GM18909 (cell line): ENCODE measurements around the gene HLA-A.

Experiments used
- ATAC-seq: cut with Tn5 transposase; IDR thresholded peaks from one replicate; pipeline ENCODE4 v1.9.1; 2021; ENCODE audit warnings: mild to moderate bottlenecking; ENCODE audit not compliant: unreplicated experiment, poor library complexity

HLA-A gene

GRCh38 chr6:29942275-29943052, at the start of gene HLA-A:
Gene HLA-A (plus strand): TSS chr6:29942532. CDS start chr6:29942554, 22 bp downstream.
- peak; percentile 93 for ATAC-seq

GRCh38 chr6:29892696-29893095, 49.6 kb upstream of the HLA-A start:
- no peak for ATAC-seq

GRCh38 chr6:29899281-29899680, 43.1 kb upstream of the HLA-A start:
- ATAC-seq: no peak

- no peak for ATAC-seq
Measured at GRCh38 chr6:29905286-29905685, 37.0 kb upstream of the HLA-A start.

- ATAC-seq: no peak
Measured at GRCh38 chr6:29907637-29908340, 34.5 kb upstream of the HLA-A start.

GRCh38 chr6:29908341-29908662, 34.0 kb upstream of the HLA-A start:
- ATAC-seq: no peak

- ATAC-seq: no peak
Measured at GRCh38 chr6:29908710-29909109, 33.6 kb upstream of the HLA-A start.

- ATAC-seq: no peak
Measured at GRCh38 chr6:29909985-29910384, 32.3 kb upstream of the HLA-A start.

- no peak for ATAC-seq
Measured at GRCh38 chr6:29912840-29913239, 29.5 kb upstream of the HLA-A start.

- no peak for ATAC-seq
Measured at GRCh38 chr6:29916741-29917140, 25.6 kb upstream of the HLA-A start.

GRCh38 chr6:29917857-29918256, 24.5 kb upstream of the HLA-A start:
- ATAC-seq: no peak

GRCh38 chr6:29919506-29920445, 22.6 kb upstream of the HLA-A start:
- ATAC-seq: no peak

- no peak for ATAC-seq
Measured at GRCh38 chr6:29924287-29924686, 18.0 kb upstream of the HLA-A start.

- no peak for ATAC-seq
Measured at GRCh38 chr6:29924731-29925130, 17.6 kb upstream of the HLA-A start.

GRCh38 chr6:29925321-29925720, 17.0 kb upstream of the HLA-A start:
- no peak for ATAC-seq

GRCh38 chr6:29925727-29926412, 16.5 kb upstream of the HLA-A start:
- ATAC-seq: no peak

GRCh38 chr6:29926413-29927274, 15.7 kb upstream of the HLA-A start:
- ATAC-seq: no peak

- no peak for ATAC-seq
Measured at GRCh38 chr6:29927275-29927569, 15.1 kb upstream of the HLA-A start.

- no peak for ATAC-seq
Measured at GRCh38 chr6:29927841-29928388, 14.4 kb upstream of the HLA-A start.
